ENCODE measurements around the gene EXOC2. TPM values are rescaled to one million over a fixed set of nuclear protein-coding genes. Genes with fewer than 3 reads are reported as not detected.
A peak's percentile ranks its signal among the peaks of the same experiment; 100 is the strongest.

Gene EXOC2
- total and polyA plus RNA-seq, 5 donors from 2014 or later = 33.1 to 43.6 (median 38.9) TPM

DNA sequence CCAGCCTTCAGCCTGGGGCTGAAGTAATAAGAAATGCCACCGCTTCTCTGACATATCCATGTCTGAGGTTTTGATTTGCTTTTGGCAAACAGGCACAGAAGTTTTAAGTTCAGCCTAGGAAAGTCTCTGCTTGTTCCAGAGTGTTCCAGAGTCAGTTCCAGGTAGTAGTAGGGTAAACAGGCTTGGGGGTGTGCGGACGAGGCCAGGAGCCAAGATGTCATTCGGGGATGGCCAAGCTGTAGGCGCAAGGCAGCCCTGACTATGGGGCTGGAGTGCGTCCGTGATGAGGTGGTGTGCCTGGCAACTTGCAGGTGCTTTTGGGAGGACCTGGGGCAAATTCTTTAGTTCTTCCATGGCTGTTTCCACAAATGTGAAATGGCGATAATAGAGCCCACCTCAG lies 241.1 kb downstream of the EXOC2 start:
- no peak for DNase-seq
- Histone ChIP-seq H3K4me1 (ENCODE audit: control insufficient read depth, insufficient read depth, low read length, poor library complexity, severe bottlenecking) (peaks cover 15% of the 10 kb centered on the region), H3K9me3 (ENCODE audit: control insufficient read depth in 2 of 2, low read length in 2 of 2) (no peaks in the 10 kb centered on the region), H3K27ac (ENCODE audit: insufficient read depth, low read length, poor library complexity, severe bottlenecking) (no peak overlapping the region), H3K36me3 (ENCODE audit: control insufficient read depth, insufficient read depth, low read length) (no peaks in the 10 kb centered on the region), H3K4me3 (ENCODE audit: low read depth, low read length) (no peak overlapping the region), H3K27me3 (ENCODE audit: control insufficient read depth, insufficient read depth, low read length) (no peaks in the 10 kb centered on the region)
- H3K27ac Mint-ChIP-seq = peak overlapping the region in 1 of 3 donors; percentile 56
- H3K9me3 Mint-ChIP-seq = peaks cover 0 to 1% (median 0%) of the 10 kb centered on the region in 7 donors
- no peak for ATAC-seq (ENCODE audit: low read depth in 2 of 2)
- no peaks in the 10 kb centered on the region for H3K36me3 Mint-ChIP-seq
- no peak overlapping the region for H3K4me3 Mint-ChIP-seq
- peaks cover 2 to 27% (median 20%) of the 10 kb centered on the region in 4 donors for H3K4me1 Mint-ChIP-seq
- peaks cover 8% of the 10 kb centered on the region for H3K27me3 Mint-ChIP-seq

DNA sequence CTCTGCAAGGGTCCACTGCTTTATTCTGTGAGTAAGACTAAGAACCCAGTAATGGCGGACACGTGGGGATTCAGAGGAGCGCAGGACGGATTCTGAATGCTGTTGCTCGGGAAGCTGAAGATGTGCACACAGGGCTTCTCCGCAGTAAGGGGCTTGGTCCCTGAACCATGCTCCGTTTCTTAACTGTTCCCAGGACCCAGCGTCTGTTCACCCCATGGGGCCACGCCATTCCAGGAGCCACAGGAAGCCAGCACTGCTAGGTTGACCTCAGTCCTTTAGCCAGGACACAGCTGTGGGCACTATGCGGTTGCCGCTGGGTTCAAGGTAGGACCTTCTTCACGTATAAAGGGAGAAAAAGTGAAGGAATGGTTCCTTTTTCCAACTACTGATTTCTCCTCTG lies 241.6 kb downstream of the EXOC2 start:
- H3K36me3 Mint-ChIP-seq = no peaks in the 10 kb centered on the region
- H3K27me3 Mint-ChIP-seq = peaks cover 8% of the 10 kb centered on the region
- peaks cover 5 to 32% (median 24%) of the 10 kb centered on the region in 4 donors for H3K4me1 Mint-ChIP-seq
- Histone ChIP-seq H3K36me3 (ENCODE audit: control insufficient read depth, insufficient read depth, low read length) (no peaks in the 10 kb centered on the region), H3K27me3 (ENCODE audit: control insufficient read depth, insufficient read depth, low read length) (no peaks in the 10 kb centered on the region), H3K27ac (ENCODE audit: insufficient read depth, low read length, poor library complexity, severe bottlenecking) (no peak overlapping the region), H3K4me3 (ENCODE audit: low read depth, low read length) (no peak overlapping the region), H3K4me1 (ENCODE audit: control insufficient read depth, insufficient read depth, low read length, poor library complexity, severe bottlenecking) (peaks cover 20% of the 10 kb centered on the region), H3K9me3 (ENCODE audit: control insufficient read depth in 2 of 2, low read length in 2 of 2) (no peaks in the 10 kb centered on the region)
- H3K9me3 Mint-ChIP-seq = peaks cover 0 to 1% (median 0%) of the 10 kb centered on the region in 7 donors
- H3K27ac Mint-ChIP-seq = no peak overlapping the region
- no peak for DNase-seq
- no peak for ATAC-seq (ENCODE audit: low read depth in 2 of 2)
- no peak overlapping the region for H3K4me3 Mint-ChIP-seq

DNA sequence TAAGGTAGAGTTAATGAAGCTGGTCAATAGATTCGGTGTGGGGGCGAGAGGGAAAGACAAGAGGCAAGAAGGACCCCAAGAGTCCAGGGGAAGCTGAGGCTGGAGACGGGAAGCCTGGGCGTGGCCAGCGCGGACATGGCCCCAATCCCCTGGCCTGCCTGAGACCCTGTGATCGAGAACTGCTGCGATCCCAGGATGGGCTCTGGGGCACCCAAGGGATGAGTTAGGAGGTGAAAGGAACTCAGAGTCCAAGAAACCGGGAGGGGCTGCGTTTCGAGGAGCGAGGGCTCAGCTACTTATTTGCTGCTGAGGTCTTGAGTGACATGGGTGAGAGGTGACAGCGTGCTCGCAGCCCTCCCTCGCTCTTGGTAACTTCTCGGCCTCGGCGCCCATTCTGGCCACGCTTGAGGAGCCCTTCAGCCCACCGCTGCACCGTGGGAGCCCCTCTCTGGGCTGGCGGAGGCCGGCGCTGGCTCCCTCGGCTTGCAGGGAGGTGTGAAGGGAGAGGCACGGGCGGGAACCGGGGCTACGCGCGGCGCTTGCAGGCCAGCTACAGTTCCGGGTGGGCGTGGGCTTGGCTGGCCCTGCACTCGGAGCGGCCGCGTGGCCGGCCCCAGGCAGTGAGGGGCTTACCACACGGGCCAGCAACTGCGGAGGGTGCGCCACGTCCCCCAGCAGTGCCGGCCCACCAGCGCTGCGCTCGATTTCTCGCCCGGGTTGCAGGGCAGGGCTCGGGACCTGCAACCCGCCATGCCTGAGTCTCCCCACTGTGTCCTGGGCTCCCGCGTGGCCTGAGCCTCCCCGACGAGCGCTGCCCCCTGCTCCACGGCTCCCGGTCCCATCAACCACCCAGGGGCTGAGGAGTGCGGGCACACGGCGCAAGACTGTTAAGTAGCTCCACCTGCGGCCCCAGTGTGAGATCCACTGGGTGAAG lies 243.2 kb downstream of the EXOC2 start:
- H3K27me3 Mint-ChIP-seq = peaks cover 7% of the 10 kb centered on the region
- no peaks in the 10 kb centered on the region for H3K36me3 ChIP-seq (ENCODE audit: control insufficient read depth, insufficient read depth, low read length)
- no peak overlapping the region for H3K4me3 Mint-ChIP-seq
- H3K27ac ChIP-seq (ENCODE audit: insufficient read depth, low read length, poor library complexity, severe bottlenecking) = no peak overlapping the region
- no peaks in the 10 kb centered on the region for H3K36me3 Mint-ChIP-seq
- peaks cover 36% of the 10 kb centered on the region for H3K4me1 ChIP-seq (ENCODE audit: control insufficient read depth, insufficient read depth, low read length, poor library complexity, severe bottlenecking)
- DNase-seq = no peak
- H3K9me3 ChIP-seq (ENCODE audit: control insufficient read depth in 2 of 2, low read length in 2 of 2) = no peaks in the 10 kb centered on the region
- H3K4me3 ChIP-seq (ENCODE audit: low read depth, low read length) = no peak overlapping the region
- no peak for ATAC-seq (ENCODE audit: low read depth in 2 of 2)
- H3K9me3 Mint-ChIP-seq = peaks cover 0 to 1% (median 0%) of the 10 kb centered on the region in 7 donors
- H3K27ac Mint-ChIP-seq = peak overlapping the region in 1 of 3 donors; percentile 71
- no peaks in the 10 kb centered on the region for H3K27me3 ChIP-seq (ENCODE audit: control insufficient read depth, insufficient read depth, low read length)
- H3K4me1 Mint-ChIP-seq = peaks cover 12 to 41% (median 33%) of the 10 kb centered on the region in 4 donors

DNA sequence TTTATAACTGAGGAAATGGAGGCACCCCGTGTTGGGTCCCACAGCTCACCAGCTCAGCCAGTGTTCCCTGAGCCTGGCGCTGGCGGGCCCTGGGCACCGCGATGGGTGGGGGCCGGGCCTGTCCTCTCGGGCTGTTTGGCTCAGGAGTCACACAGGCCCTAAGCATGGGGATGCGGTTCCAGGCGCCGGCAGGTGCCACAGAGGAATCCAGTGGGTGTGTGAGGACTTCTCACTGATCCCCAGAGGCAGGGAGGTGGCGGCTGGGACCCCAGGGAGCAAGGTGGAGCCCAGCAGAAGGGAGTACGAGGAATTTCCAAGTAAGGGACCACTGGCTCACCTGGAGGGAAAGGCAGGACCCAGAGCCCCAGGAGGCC lies 243.9 kb downstream of the EXOC2 start:
- peak overlapping the region in 2 of 3 donors; percentile 18 to 71 for H3K27ac Mint-ChIP-seq
- H3K4me3 Mint-ChIP-seq = no peak overlapping the region
- Histone ChIP-seq H3K9me3 (ENCODE audit: control insufficient read depth in 2 of 2, low read length in 2 of 2) (no peaks in the 10 kb centered on the region), H3K27ac (ENCODE audit: insufficient read depth, low read length, poor library complexity, severe bottlenecking) (no peak overlapping the region), H3K4me3 (ENCODE audit: low read depth, low read length) (no peak overlapping the region), H3K27me3 (ENCODE audit: control insufficient read depth, insufficient read depth, low read length) (no peaks in the 10 kb centered on the region), H3K4me1 (ENCODE audit: control insufficient read depth, insufficient read depth, low read length, poor library complexity, severe bottlenecking) (peaks cover 40% of the 10 kb centered on the region), H3K36me3 (ENCODE audit: control insufficient read depth, insufficient read depth, low read length) (no peaks in the 10 kb centered on the region)
- H3K4me1 Mint-ChIP-seq = peaks cover 15 to 48% (median 30%) of the 10 kb centered on the region in 4 donors
- DNase-seq (no peak), ATAC-seq (ENCODE audit: low read depth in 2 of 2) (no peak)
- H3K27me3 Mint-ChIP-seq = peaks cover under 1% of the 10 kb centered on the region
- peaks cover 0 to 1% (median 0%) of the 10 kb centered on the region in 7 donors for H3K9me3 Mint-ChIP-seq
- no peaks in the 10 kb centered on the region for H3K36me3 Mint-ChIP-seq

DNA sequence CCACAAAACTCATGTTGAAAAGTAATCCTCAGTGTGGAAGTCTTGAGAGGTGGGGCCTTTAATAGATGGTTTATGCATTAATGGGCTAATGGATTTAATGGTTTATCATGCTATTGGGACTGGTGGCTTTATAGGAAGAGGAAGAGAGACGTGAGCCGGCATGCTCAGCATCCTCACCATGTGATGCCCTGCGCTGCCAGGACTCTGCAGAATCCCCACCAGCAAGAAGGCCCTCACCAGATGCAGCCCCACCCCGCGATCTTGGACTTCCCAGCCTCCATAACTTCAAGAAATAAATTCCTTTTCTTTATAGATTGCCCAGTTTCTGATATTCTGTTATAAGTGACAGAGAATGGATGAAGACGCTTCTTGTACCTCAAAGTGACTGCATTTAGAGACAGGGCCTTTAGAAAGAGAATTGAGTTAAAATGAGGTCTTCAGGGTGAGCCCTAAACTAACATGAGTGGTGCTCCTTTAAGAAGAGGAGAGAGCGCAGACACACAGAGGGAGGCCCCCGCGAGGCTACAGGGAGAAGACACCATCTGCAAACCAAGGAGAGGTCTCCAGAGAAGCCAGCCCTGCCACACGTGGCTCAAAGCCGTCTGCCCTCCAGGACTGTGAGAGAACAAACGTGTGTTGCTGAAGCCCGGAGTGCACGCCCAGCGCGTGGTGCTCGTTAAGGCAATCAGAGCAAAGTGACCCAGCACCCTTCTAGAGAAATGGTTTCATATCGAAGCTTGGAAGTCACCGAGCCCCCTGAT lies 244.5 kb downstream of the EXOC2 start:
- Histone ChIP-seq H3K9me3 (ENCODE audit: control insufficient read depth in 2 of 2, low read length in 2 of 2) (no peaks in the 10 kb centered on the region), H3K4me3 (ENCODE audit: low read depth, low read length) (peak overlapping the region; percentile 75), H3K36me3 (ENCODE audit: control insufficient read depth, insufficient read depth, low read length) (no peaks in the 10 kb centered on the region), H3K27me3 (ENCODE audit: control insufficient read depth, insufficient read depth, low read length) (no peaks in the 10 kb centered on the region), H3K4me1 (ENCODE audit: control insufficient read depth, insufficient read depth, low read length, poor library complexity, severe bottlenecking) (peaks cover 40% of the 10 kb centered on the region), H3K27ac (ENCODE audit: insufficient read depth, low read length, poor library complexity, severe bottlenecking) (no peak overlapping the region)
- no peak for ATAC-seq (ENCODE audit: low read depth in 2 of 2)
- peak overlapping the region; percentile 18 to 90 (median 78) for H3K27ac Mint-ChIP-seq
- peak overlapping the region; percentile 84 to 89 (median 86) for H3K4me3 Mint-ChIP-seq
- peaks cover 15 to 53% (median 31%) of the 10 kb centered on the region in 4 donors for H3K4me1 Mint-ChIP-seq
- no peaks in the 10 kb centered on the region for H3K27me3 Mint-ChIP-seq
- peaks cover 0 to 1% (median 0%) of the 10 kb centered on the region in 7 donors for H3K9me3 Mint-ChIP-seq
- no peak for DNase-seq
- H3K36me3 Mint-ChIP-seq = no peaks in the 10 kb centered on the region

DNA sequence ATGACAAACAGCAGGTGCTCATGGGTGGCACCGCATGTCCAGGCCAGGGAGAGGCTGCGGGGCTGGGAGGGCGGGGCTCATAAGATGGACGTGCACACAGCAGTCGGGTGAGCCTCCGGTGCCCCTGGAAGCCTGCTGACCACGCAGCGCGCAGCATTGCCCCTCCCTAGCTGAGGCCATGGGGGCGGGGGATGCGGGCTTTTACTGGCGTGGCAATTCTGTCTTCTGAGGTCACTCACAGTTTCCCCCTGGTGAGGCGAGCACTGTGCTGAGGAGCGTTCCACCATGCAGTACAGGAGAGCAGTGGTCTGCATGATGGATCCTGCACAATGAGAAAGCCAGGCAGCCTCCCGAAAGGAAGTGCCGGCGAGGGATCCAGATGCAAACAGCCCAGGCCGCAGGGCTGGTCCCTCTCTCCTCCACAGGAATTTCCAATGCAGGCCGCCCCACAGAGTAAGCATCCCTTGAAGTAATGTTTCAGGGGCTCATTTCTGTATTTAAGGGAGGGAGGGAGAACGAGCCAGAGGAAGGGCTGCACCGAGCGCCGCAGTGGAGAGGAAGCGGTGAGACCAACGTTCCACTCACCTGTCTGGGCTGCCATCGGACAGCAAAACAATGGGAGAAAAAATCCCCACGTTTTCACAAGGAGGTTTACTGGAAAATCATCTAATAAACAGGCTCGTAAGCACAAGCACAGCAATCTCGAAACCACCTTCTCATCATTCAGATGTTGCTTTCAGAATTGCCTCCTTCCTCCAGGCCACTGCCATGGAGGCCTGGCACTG lies 245.4 kb downstream of the EXOC2 start:
- ATAC-seq (ENCODE audit: low read depth in 2 of 2) = peak in 1 of 2 donors; percentile 1
- Mint-ChIP-seq H3K9me3 (peaks cover 0 to 1% (median 0%) of the 10 kb centered on the region in 7 donors), H3K36me3 (no peaks in the 10 kb centered on the region), H3K4me3 (peak overlapping the region; percentile 84 to 92 (median 87)), H3K4me1 (peaks cover 15 to 57% (median 34%) of the 10 kb centered on the region in 4 donors), H3K27ac (peak overlapping the region; percentile 78 to 92 (median 90)), H3K27me3 (no peaks in the 10 kb centered on the region)
- Histone ChIP-seq H3K27ac (ENCODE audit: insufficient read depth, low read length, poor library complexity, severe bottlenecking) (peak overlapping the region; percentile 61), H3K9me3 (ENCODE audit: control insufficient read depth in 2 of 2, low read length in 2 of 2) (no peaks in the 10 kb centered on the region), H3K4me3 (ENCODE audit: low read depth, low read length) (peak overlapping the region; percentile 75), H3K27me3 (ENCODE audit: control insufficient read depth, insufficient read depth, low read length) (no peaks in the 10 kb centered on the region), H3K36me3 (ENCODE audit: control insufficient read depth, insufficient read depth, low read length) (no peaks in the 10 kb centered on the region), H3K4me1 (ENCODE audit: control insufficient read depth, insufficient read depth, low read length, poor library complexity, severe bottlenecking) (peaks cover 40% of the 10 kb centered on the region)
- peak in 1 of 3 donors; percentile 50 for DNase-seq
